Measurements from ENCODE around the gene WDR87.

Gene WDR87

DNA sequence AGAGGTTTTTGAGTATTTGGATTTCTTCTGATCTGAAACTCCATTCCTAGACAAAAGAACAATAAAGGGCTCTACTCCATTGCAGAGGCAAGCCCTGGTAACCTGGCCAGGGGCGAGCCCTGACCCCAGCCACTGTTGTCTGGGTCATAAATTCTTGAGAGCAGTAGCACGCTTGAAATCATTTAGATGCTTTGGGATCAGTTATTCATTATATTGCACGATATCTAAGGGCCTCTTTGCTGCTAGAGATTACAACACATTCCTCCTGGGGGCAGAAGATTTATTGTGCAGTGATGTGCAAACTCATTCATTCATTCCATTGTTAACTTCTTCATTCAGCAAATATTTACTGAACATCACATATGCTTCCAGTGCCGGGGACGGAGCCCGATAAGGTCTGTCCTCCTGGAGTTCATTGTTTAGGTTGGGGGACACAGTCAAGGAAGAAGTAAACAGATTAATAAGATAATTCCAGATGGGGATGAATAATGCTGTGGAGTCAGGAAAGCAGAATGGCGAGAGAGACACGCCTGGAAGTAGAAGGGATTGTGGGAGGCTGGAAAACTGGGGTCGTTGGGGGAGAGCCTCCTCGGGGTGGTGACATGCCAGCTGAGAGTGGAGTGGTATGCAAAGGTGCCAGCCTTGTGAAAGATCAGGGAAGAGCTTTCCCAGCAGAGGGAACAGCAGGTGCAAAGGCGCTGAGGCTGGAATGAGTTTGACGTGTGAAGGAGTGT lies 35.6 kb upstream of the WDR87 start:
- Mint-ChIP-seq H3K36me3 (ENCODE audit: low read depth) (peaks cover 46% of the 10 kb centered on the region), H3K27me3 (no peaks in the 10 kb centered on the region), H3K4me1 (ENCODE audit: low read depth) (peaks cover 9% of the 10 kb centered on the region), H3K27ac (no peak overlapping the region), H3K4me3 (no peak overlapping the region), H3K9me3 (no peaks in the 10 kb centered on the region)
- intact Hi-C loops (cut with micrococcal nuclease) = no loop called here

DNA sequence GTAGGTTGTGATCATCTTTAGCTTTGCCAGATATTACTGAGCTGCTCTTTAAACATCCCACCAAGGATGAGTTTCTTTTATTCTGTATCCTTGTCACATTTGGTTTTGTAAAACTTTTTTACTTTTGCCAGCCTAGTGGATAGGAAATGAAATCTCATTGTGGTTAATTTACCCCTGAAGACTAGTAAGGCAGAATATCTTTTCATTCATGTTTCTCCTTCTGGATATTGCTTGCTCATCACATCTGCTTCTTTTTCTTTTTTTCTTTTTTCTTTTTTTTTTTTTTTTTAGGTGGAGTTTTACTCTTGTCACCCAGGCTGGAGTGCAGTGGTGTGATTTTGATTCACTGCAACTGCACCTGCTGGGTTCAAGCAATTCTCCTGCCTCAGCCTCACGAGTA lies 32.0 kb upstream of the WDR87 start:
- no peak overlapping the region for H3K27ac Mint-ChIP-seq
- peaks cover 63% of the 10 kb centered on the region for H3K36me3 Mint-ChIP-seq (ENCODE audit: low read depth)
- intact Hi-C loops (cut with micrococcal nuclease) = no loop called here
- no peak overlapping the region for H3K4me3 Mint-ChIP-seq
- H3K9me3 Mint-ChIP-seq = no peaks in the 10 kb centered on the region
- H3K27me3 Mint-ChIP-seq = no peaks in the 10 kb centered on the region
- peaks cover 25% of the 10 kb centered on the region for H3K4me1 Mint-ChIP-seq (ENCODE audit: low read depth)

DNA sequence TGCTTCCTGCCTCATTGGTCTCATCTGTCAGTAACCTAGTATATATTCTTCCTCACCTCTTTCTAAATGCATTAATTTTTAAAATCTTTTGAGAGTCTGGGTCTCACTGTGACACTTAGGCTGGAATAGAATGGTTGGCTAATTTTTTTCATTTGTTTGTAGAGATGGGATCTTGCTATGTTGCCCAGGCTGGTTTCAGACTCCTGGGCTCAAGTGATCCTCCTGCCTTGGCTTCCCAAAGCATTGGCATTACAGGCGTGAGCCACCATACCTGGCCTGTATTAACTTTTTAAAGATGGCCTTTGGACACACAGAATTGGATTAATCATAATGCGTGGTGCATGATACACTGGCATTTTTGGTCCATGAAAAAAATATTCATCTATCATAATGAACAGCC lies 30.5 kb upstream of the WDR87 start:
- Mint-ChIP-seq H3K4me3 (no peak overlapping the region), H3K27ac (no peak overlapping the region), H3K36me3 (ENCODE audit: low read depth) (peaks cover 50% of the 10 kb centered on the region), H3K4me1 (ENCODE audit: low read depth) (peaks cover 31% of the 10 kb centered on the region), H3K9me3 (no peaks in the 10 kb centered on the region), H3K27me3 (no peaks in the 10 kb centered on the region)
- intact Hi-C loops (cut with micrococcal nuclease) = no loop called here

DNA sequence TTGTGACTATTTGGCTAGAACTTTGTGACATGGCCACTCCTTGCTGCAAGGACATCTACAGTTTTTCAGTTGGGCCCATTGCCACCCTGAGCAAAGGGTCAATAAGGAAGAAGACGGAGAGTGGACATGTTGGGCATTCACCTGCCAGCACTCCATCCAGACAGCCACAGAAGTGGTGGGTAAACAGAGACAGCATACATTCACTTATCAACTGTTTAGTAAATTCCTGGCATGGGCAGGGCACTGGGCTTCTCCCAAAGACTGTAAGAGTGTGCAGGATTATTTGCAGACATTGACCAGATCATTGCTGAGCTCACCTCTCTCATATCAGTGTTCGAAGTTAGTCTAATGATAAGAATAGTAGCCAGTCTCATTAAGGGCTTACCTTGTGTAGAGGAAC lies 29.8 kb upstream of the WDR87 start:
- intact Hi-C loops (cut with micrococcal nuclease) = no loop called here
- Mint-ChIP-seq H3K4me1 (ENCODE audit: low read depth) (peaks cover 36% of the 10 kb centered on the region), H3K36me3 (ENCODE audit: low read depth) (peaks cover 42% of the 10 kb centered on the region), H3K27ac (no peak overlapping the region), H3K27me3 (no peaks in the 10 kb centered on the region), H3K9me3 (no peaks in the 10 kb centered on the region), H3K4me3 (no peak overlapping the region)

DNA sequence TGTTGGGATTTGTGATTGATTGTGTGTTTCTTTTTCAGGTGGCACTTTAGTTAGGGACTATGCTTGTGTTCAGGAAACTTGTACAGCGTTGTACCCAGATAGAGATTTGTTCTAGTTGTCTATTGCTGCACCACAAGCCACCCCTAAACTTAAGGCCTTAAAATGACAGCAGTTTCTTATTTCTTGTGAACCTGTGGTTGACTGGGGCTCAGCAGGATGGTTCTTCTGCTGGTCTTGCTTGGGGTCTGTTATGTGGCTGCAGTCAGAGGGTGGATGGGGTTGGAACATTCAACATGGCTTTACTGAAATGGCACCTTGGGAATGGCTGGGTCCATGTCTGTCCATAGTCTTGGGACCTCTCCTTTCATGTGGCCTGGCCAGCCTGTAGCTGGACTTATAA lies 28.9 kb upstream of the WDR87 start:
- peaks cover 42% of the 10 kb centered on the region for H3K4me1 Mint-ChIP-seq (ENCODE audit: low read depth)
- H3K9me3 Mint-ChIP-seq = no peaks in the 10 kb centered on the region

DNA sequence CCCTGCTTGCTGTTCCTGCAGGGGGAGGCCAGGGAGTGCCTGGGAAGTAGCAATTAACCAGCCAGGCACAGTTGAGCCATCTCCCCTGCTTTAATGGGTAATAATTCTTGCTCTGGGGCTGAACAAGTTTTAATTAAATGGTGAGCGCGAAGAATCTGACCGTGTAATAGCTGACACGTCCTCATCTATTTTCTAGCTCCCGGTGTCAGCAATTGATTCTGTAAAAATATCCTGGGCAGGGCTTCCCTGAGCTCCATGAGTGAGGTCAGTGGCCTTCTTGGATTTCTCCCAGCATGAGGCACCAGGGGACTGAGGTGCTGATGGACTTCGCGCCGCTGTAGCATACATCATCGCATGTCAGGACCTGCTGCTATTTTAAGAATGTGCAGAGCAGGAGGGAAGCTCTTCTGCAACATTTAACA lies 27.6 kb upstream of the WDR87 start:
- Mint-ChIP-seq H3K36me3 (ENCODE audit: low read depth) (peaks cover 21% of the 10 kb centered on the region), H3K9me3 (no peaks in the 10 kb centered on the region), H3K4me3 (peak overlapping the region; percentile 75), H3K27ac (peak overlapping the region; percentile 93), H3K4me1 (ENCODE audit: low read depth) (peaks cover 48% of the 10 kb centered on the region), H3K27me3 (no peaks in the 10 kb centered on the region)
- intact Hi-C loops (cut with micrococcal nuclease) = no loop called here

More for the DNA sequence above, 28.9 kb upstream of the WDR87 start:
- intact Hi-C loops (cut with micrococcal nuclease) = no loop called here
- no peak overlapping the region for H3K27ac Mint-ChIP-seq
- no peaks in the 10 kb centered on the region for H3K27me3 Mint-ChIP-seq
- H3K4me3 Mint-ChIP-seq = no peak overlapping the region
- peaks cover 35% of the 10 kb centered on the region for H3K36me3 Mint-ChIP-seq (ENCODE audit: low read depth)

DNA sequence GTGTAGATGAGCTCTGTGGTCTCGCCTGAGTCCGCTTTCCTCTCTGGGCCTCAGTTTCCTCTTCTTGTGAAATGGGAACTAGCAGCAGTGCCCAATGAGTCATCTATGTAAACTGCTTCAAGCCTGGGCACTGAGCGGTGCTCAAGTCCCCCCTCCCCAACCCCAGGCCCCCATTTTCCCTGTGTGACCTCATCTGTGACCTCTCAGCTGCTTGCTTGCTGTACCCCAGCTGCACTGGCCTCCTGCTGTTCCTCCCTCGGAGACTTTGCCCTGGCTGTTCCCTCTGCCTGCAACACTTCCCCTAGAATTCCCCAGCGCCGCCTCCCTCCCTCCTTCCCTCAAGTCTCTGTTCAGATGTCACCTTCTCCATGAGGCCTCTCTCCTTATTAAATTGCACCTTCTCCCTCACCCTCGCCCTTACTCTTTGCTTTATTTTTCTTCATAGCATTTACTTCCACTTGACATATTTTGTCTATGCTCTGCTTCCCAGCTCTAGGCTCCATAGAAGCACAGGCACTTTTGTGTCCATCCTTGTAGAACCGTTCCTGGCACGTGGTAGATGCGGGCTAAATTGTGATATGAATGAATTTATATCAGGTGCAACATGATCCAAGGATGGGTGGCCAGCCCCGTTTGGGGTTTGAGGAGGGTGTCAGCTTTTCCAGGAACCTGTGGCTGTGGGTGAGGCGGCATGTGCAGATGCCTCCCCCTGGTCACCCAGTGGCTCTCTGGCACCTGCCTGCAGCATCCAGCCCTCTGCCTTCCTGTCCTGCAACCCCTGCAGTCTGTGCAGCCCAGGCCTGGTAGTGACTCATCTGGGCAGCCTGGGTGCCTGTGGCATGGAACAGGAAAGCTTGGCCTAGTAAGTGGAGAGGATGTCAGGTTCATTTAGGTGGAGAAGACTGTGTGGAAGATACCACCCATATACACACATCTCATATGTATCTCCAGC lies 26.9 kb upstream of the WDR87 start:
- Mint-ChIP-seq H3K27ac (peak overlapping the region; percentile 93), H3K27me3 (no peaks in the 10 kb centered on the region)
- intact Hi-C loops (cut with micrococcal nuclease) = loop anchor here (1.0 kb wide), 1 partner anchor 18 kb away; no protein-coding TSS in a partner anchor

DNA sequence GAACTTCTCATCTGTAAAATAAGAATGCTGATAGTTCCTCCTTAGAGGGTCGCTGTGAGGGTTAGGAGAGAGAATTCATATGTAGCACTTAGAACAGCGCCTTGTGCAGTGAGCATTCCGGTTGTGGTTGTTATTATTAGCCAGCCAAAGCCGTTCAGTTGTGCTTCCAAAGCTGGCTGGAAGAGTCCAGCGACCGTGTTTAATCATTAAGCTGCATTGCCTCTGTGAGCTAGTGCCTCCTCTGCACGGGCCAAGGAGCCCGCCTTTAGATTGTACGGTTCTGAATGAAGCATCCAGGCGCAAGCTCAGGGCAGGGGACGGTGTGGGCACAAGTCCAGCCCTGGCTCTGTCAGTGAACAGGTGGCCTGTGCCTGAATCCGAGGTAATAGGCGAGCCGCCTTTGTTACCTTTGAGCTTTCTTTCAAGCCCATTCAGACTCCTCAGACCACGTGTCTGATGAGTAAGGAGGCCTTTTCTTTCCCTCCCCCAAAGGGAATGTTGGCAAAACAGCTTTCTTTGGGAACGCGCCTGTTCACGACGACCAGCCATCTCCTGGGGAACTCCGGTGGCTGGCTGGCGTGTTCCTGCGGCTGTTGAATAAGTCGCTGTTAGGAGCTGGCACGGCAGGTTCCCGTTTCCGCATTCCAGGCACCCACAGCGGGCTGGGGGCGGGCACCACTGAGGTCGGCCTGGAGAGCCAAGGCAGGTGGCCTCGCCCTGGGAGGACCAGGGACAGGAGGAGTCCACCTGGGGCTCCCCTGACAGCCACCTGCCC lies 25.7 kb upstream of the WDR87 start:
- intact Hi-C loops (cut with micrococcal nuclease) = loop anchor here (1.0 kb wide), 1 partner anchor 19 kb away; no protein-coding TSS in a partner anchor
- H3K4me1 Mint-ChIP-seq (ENCODE audit: low read depth) = peaks cover 67% of the 10 kb centered on the region
- H3K27me3 Mint-ChIP-seq = no peaks in the 10 kb centered on the region
- H3K27ac Mint-ChIP-seq = peak overlapping the region; percentile 93
- peak overlapping the region; percentile 75 for H3K4me3 Mint-ChIP-seq
- H3K9me3 Mint-ChIP-seq = no peaks in the 10 kb centered on the region
- peaks cover 19% of the 10 kb centered on the region for H3K36me3 Mint-ChIP-seq (ENCODE audit: low read depth)

More for the DNA sequence above, 26.9 kb upstream of the WDR87 start:
- Mint-ChIP-seq H3K36me3 (ENCODE audit: low read depth) (peaks cover 19% of the 10 kb centered on the region), H3K4me3 (peak overlapping the region; percentile 75), H3K4me1 (ENCODE audit: low read depth) (peaks cover 55% of the 10 kb centered on the region), H3K9me3 (no peaks in the 10 kb centered on the region)

DNA sequence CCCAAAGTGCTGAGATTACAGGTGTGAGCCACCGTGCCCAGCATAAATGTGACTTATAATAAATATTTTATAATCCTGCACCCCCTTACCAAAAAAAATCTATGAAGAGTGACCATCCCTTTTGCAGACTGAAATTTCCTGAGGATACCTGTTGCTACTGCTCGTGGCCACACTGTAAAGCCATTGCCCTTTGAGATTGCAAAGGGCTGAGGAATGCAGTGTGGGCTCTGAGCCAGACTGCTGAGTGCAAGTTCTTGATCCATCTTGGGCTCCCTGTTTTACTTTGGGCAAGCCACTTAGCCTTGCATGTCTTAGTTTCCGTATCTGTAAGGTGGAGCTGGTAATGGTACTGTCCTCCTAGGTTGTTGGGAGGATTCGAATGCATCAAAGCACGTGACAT lies 24.0 kb upstream of the WDR87 start:
- Mint-ChIP-seq H3K4me3 (no peak overlapping the region), H3K4me1 (ENCODE audit: low read depth) (peaks cover 77% of the 10 kb centered on the region), H3K27ac (no peak overlapping the region), H3K9me3 (no peaks in the 10 kb centered on the region), H3K27me3 (no peaks in the 10 kb centered on the region), H3K36me3 (ENCODE audit: low read depth) (peaks cover 11% of the 10 kb centered on the region)
- intact Hi-C loops (cut with micrococcal nuclease) = no loop called here

DNA sequence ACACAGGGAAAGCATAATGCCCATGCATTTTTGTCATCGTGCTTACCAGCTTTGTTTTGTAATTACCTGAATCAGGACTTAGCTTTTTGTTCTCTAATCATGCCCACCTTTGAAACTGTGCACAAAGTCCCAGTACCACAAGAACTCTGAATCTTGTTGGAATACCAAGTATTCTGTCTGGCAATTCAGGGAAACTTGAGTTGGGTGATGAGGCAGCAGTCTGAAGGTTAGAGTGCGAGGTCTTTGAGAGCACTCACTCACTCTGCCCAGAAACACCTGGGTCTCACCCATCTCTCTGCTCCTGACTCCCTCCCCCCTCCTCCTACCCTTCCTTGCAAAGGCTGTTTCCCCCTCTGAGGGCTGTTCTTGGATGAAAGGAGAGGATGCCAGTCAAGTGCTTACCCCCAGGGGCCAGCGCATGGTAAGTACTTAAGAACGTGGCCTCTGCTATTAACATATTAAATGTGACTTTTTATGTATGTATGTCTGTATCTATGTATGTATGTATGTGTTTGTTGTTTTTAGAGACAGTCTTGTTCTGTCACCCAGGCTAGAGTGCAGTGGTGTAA lies 23.0 kb upstream of the WDR87 start:
- no peaks in the 10 kb centered on the region for H3K27me3 Mint-ChIP-seq
- no peak overlapping the region for H3K27ac Mint-ChIP-seq
- H3K9me3 Mint-ChIP-seq = no peaks in the 10 kb centered on the region
- H3K36me3 Mint-ChIP-seq (ENCODE audit: low read depth) = peaks cover 8% of the 10 kb centered on the region
- H3K4me1 Mint-ChIP-seq (ENCODE audit: low read depth) = peaks cover 78% of the 10 kb centered on the region
- intact Hi-C loops (cut with micrococcal nuclease) = no loop called here
- H3K4me3 Mint-ChIP-seq = no peak overlapping the region

DNA sequence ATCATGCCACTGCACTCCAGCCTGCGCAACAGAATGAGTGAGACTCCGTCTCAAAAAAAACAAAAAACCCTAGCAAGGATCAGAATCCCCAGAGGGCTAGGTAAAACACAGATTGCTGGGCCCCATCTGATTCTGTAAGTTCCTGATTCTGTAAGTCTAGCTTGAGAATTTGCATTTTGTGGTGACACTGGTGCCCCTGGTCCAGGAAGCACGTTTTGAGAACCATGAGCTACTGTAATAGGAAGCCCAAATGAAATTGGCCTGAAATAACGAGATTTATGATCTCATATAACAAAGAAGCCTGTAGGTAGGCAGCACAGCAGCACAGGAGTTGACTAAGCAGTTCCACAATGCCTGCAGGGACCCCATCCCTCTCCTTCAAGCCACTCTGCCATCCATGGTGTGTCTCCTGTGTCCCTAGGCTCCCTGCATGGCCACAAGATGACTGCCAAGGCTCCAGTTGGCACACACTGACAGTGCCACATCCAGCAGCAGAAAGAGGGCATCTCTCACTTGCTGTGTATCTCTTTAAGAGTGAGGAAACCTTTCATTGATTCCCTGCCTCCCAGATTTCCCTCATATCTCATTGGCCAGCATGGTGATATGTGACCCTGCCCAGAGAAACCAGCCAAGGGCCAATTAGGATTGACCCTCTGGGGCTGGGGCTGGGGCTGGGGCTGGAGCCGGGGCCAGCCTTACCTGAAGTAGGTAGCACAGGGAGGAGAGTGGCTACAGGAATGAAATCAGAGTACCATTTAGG lies 22.3 kb upstream of the WDR87 start:
- intact Hi-C loops (cut with micrococcal nuclease) = no loop called here
- Mint-ChIP-seq H3K27me3 (no peaks in the 10 kb centered on the region), H3K4me1 (ENCODE audit: low read depth) (peaks cover 70% of the 10 kb centered on the region), H3K36me3 (ENCODE audit: low read depth) (peaks cover 13% of the 10 kb centered on the region), H3K9me3 (no peaks in the 10 kb centered on the region), H3K4me3 (no peak overlapping the region), H3K27ac (peak overlapping the region; percentile 54)

DNA sequence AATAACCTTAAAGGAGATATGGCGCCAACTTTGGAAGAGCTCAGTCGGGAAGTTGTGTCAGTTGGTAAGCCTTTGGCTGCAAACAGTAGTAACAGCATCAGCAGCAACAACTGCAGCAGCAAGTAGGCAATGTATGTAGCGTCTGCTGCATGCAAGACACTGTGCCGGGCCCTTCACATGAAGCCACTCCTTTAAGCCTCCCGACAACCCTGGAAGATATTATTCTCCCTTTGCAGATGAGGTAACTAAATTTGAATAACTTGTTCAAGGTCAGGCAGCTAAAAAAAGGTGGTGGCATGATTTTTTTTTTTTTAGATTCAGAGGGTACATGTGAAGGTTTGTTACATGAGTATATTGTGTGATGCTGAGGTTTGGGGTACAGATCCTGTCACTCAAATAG lies 20.3 kb upstream of the WDR87 start:
- H3K27me3 Mint-ChIP-seq = no peaks in the 10 kb centered on the region
- intact Hi-C loops (cut with micrococcal nuclease) = no loop called here
- H3K4me3 Mint-ChIP-seq = no peak overlapping the region
- no peaks in the 10 kb centered on the region for H3K9me3 Mint-ChIP-seq
- H3K36me3 Mint-ChIP-seq (ENCODE audit: low read depth) = peaks cover 25% of the 10 kb centered on the region
- H3K27ac Mint-ChIP-seq = no peak overlapping the region
- peaks cover 54% of the 10 kb centered on the region for H3K4me1 Mint-ChIP-seq (ENCODE audit: low read depth)

DNA sequence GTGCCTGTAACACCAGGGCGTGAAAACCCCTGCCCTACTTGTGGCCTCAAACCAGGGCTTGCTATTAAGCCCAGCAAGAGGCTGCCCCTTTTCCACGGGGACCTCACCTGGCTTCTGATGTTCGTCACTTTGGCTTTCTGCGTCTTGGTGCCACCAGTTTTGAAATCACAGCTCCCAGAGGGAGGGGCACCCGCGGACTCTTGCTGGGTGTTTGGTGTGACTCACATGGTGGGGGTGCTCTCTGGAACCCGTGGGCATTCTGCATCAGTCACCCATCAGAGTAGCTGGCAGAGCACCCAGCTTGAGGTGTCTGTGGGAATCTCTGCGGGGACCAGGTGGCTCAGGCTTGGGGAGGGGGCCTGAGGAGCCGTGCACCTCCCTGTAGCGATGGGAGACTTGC lies 19.9 kb upstream of the WDR87 start:
- Mint-ChIP-seq H3K27me3 (no peaks in the 10 kb centered on the region), H3K9me3 (no peaks in the 10 kb centered on the region), H3K27ac (no peak overlapping the region), H3K36me3 (ENCODE audit: low read depth) (peaks cover 29% of the 10 kb centered on the region), H3K4me3 (no peak overlapping the region), H3K4me1 (ENCODE audit: low read depth) (peaks cover 55% of the 10 kb centered on the region)
- intact Hi-C loops (cut with micrococcal nuclease) = no loop called here
